GM06990 (cell line): ENCODE results near the gene RIMKLB.

Experiments used
- DNase-seq: peaks from one replicate; pipeline ENCODE4 v3.0.0-alpha.2; 2011; ENCODE audit not compliant: insufficient read length; ENCODE audit errors: extremely low read depth
- H3K27me3 ChIP-seq: replicated peaks from 2 replicates; pipeline ENCODE4 v1.6.0; 2011; ENCODE audit warnings: low read length; ENCODE audit not compliant: control insufficient read depth, insufficient read depth
- H3K36me3 ChIP-seq: 2 replicates; pipeline ENCODE4 v1.5.1; 2011; ENCODE audit warnings: low read length; ENCODE audit not compliant: control insufficient read depth, insufficient read depth
- H3K4me3 ChIP-seq: replicated peaks from 2 replicates; pipeline ENCODE4 v1.5.1; 2011; ENCODE audit warnings: low read depth, mild to moderate bottlenecking, control low read depth, low read length
- TF ChIP-seq, protein P1 (sequence below): IDR thresholded peaks from 2 replicates; pipeline ENCODE4 v1.5.1; 2011; ENCODE audit warnings: low read length, control low read depth, mild to moderate bottlenecking, inconsistent platforms; ENCODE audit not compliant: insufficient read depth, poor library complexity, severe bottlenecking

RIMKLB gene

GRCh38 chr12:8823565-8824300 is 125.9 kb downstream of the RIMKLB start:
- H3K4me3 ChIP-seq, result no peak overlapping the region
- H3K27me3 ChIP-seq, result no peaks in the 10 kb centered on the region
- no peaks in the 10 kb centered on the region for H3K36me3 ChIP-seq
- DNase-seq, result no peak
- TF ChIP-seq, protein P1, sequence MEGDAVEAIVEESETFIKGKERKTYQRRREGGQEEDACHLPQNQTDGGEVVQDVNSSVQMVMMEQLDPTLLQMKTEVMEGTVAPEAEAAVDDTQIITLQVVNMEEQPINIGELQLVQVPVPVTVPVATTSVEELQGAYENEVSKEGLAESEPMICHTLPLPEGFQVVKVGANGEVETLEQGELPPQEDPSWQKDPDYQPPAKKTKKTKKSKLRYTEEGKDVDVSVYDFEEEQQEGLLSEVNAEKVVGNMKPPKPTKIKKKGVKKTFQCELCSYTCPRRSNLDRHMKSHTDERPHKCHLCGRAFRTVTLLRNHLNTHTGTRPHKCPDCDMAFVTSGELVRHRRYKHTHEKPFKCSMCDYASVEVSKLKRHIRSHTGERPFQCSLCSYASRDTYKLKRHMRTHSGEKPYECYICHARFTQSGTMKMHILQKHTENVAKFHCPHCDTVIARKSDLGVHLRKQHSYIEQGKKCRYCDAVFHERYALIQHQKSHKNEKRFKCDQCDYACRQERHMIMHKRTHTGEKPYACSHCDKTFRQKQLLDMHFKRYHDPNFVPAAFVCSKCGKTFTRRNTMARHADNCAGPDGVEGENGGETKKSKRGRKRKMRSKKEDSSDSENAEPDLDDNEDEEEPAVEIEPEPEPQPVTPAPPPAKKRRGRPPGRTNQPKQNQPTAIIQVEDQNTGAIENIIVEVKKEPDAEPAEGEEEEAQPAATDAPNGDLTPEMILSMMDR, result peak; percentile 43

GRCh38 chr12:8827551-8828256 is 129.9 kb downstream of the RIMKLB start:
- no peaks in the 10 kb centered on the region for H3K36me3 ChIP-seq
- no peaks in the 10 kb centered on the region for H3K27me3 ChIP-seq
- H3K4me3 ChIP-seq, result no peak overlapping the region
- TF ChIP-seq, protein P1, result no peak
- no peak for DNase-seq

DNA sequence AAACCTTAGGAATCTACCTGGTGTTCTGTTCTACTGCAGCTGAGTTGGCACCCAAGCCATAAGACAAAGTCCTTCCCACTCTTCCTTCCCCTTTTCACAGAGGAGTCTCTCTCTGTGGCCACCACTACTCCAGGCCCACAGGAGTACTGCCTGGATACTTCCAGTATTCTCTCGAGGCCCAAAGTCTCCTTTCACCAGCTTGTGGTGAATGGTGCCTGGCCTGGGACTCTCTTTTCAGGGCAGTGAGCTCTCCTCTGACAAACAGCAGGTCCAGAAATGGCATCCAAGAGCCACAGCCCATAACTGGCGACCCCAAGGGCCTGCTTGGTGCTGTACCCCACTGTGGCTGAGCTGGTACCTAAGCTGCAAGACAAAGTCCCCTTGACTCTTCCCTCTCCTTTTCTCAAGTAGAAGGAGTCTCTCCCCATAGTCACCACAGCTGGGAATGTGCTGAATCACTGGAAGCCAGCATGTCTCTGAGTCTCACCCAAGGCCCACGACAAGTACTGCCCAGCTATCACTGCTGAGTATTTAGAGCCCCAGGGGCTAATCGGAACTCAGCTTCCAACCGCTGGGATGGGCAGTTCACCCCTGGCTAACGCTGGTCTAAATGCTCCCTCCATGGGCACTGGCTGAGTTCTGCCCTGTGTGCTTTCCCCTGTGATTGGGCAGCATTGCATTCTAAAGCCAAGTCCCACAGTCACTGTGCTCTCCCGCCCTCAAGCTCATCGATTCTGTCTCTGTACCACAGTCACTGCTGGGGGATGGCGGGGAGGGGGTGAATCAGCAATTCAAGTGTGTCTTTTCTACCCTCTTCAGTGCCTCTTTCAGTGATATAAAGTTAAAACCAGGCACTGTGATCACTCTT is 130.7 kb downstream of the RIMKLB start:
- TF ChIP-seq, protein P1, result no peak
- Histone ChIP-seq H3K27me3 (no peaks in the 10 kb centered on the region), H3K36me3 (no peaks in the 10 kb centered on the region), H3K4me3 (no peak overlapping the region)
- no peak for DNase-seq

DNA sequence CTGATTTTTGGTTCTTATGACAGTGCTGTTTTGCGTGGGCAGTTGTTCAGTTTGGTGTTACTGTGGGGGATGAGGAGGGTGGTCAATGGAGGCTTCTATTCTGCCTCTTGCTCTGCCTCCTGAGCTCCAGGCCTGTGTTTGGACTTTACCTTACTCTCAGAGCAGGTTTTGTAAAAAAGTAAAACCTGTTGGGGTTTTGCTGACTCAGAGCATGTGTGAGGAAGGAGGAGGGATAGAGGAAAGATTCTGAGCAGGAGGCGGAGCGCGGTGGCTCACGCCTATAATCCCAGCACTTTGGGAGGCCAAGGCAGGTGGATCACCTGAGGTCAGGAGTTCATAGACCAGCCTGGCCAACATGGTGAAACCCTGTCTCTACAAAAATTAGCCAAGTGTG is 131.3 kb downstream of the RIMKLB start:
- no peak overlapping the region for H3K4me3 ChIP-seq
- TF ChIP-seq, protein P1, result no peak
- no peaks in the 10 kb centered on the region for H3K36me3 ChIP-seq
- no peak for DNase-seq
- no peaks in the 10 kb centered on the region for H3K27me3 ChIP-seq

DNA sequence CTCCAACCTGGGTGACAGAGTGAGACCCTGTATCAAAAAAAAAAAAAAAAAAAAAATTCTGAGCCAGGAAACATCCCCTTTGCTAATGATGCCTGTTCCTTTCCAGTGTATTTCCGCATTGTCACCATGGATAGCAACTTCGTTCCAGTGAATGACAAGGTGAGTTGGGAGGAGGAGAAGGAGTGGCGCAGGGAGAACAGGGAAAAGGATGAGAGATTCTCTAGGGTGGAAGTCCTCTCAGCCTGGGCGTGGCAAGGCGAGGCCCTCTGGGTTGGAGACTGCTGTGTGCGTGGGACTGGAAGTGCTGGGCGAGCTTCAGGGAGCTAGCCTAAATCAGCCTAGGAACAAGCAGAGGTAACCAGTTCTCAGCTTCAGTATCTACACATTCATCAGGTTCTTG is 131.8 kb downstream of the RIMKLB start:
- DNase-seq, result no peak
- no peak overlapping the region for H3K4me3 ChIP-seq
- no peaks in the 10 kb centered on the region for H3K27me3 ChIP-seq
- H3K36me3 ChIP-seq, result no peaks in the 10 kb centered on the region
- TF ChIP-seq, protein P1, result no peak
